Upper lobe of right lung (tissue), 1 donor: ENCODE data around the gene STAT6. TPM values are rescaled to one million over a fixed set of nuclear protein-coding genes. Genes with fewer than 3 reads are reported as not detected.
A peak's percentile ranks its signal among the peaks of the same experiment; 100 is the strongest.

ENCODE experiments used
- ATAC-seq: fragments of 200-7000 bp; cut with Tn5 transposase; one replicate; pipeline ENCODE4 v1.9.1; 2020; ENCODE audit warnings: mild to moderate bottlenecking, moderate library complexity
- DNase-seq: peaks from one replicate; pipeline ENCODE4 v3.0.0-alpha.2; 2020
- H3K27ac ChIP-seq: fragments of 200-600 bp; one replicate; pipeline ENCODE4 v1.8.0; 2022
- H3K27me3 ChIP-seq: fragments of 200-600 bp; one replicate; pipeline ENCODE4 v1.8.0; 2022; ENCODE audit warnings: mild to moderate bottlenecking
- H3K36me3 ChIP-seq: fragments of 200-600 bp; one replicate; pipeline ENCODE4 v1.8.0; 2022
- H3K4me1 ChIP-seq: fragments of 200-600 bp; one replicate; pipeline ENCODE4 v1.8.0; 2022
- H3K4me3 ChIP-seq: fragments of 200-600 bp; one replicate; pipeline ENCODE4 v1.8.0; 2022; ENCODE audit warnings: mild to moderate bottlenecking
- H3K9me3 ChIP-seq: fragments of 200-600 bp; one replicate; pipeline ENCODE4 v1.8.0; 2022
- intact Hi-C: fragments of 100-400 bp; cut with DNase I; formaldehyde crosslinking; loops from one replicate; pipeline ENCODE4 v1.11.0; 2022
- total RNA-seq: library from RNA; stranded (reverse); fragmentation: NEBNext Ultra II Directional; extraction: Animal tissue kit (Norgen Biotek cat#: 25700); gene quantifications from one replicate; pipeline ENCODE4 v1.2.1, GENCODE V29; 2021
- TF ChIP-seq, protein P1 (sequence below): fragments of 200-600 bp; IDR thresholded peaks from one replicate; pipeline ENCODE4 v1.8.0; 2022; ENCODE audit warnings: antibody characterized with exemption
- donor health status: DM: no; HTN: yes; CAD: no; lungs with severe emphysema.

STAT6 gene
- total RNA-seq, 1 donor from 2014 or later = 230 TPM

DNA sequence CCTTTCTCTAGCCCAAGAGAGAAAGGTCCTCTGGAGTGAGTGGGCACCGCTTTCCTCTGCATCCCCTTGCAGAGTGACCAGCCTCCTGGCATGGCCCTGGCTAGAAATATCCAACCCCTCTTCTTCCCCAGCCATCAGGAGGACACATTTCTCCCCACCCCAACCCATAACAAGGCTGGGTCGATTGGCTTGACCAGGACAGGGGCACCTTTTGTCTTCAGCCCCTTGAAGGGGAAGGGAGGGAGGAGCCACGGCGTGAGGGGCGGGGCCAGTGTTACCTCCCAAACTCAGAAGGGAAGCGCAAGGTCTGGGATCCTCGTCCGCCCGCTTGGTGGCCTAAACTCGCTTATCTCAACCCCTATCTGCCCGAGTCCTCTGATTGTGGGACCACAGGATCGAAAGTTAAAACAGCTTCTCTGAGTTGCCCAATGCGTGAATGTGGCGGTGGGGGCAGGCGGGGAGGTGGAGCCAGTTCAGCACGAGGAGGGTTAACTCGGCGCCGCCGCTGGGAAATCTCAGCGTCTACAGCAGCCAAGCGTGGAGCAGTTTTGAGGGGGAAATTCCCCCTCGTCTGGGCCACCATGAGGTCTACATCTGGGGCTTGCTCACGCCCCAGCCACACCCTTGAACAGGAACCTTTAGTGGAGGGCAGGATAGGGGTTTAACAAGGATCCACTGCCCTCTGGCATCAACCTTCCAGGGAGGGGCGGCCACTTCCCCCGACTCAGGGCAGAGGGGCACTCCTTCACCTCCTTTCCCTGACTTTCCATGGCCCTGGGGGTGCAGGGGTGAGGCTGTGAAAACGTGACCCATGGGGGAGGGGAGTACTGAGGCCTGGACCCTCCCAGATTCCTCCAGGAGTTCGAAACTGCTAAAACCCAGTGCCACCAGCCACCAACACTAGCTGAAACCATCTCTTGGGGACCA is 795 bp downstream of the STAT6 start:
- peak; percentile 87 for DNase-seq
- Histone ChIP-seq H3K4me1 (peaks cover 31% of the 10 kb centered on the region), H3K9me3 (no peaks in the 10 kb centered on the region), H3K27ac (peak overlapping the region; percentile 99), H3K4me3 (peak overlapping the region; percentile 96), H3K36me3 (peaks cover 39% of the 10 kb centered on the region), H3K27me3 (no peaks in the 10 kb centered on the region)
- intact Hi-C loops = no loop called here
- TF ChIP-seq, protein P1, sequence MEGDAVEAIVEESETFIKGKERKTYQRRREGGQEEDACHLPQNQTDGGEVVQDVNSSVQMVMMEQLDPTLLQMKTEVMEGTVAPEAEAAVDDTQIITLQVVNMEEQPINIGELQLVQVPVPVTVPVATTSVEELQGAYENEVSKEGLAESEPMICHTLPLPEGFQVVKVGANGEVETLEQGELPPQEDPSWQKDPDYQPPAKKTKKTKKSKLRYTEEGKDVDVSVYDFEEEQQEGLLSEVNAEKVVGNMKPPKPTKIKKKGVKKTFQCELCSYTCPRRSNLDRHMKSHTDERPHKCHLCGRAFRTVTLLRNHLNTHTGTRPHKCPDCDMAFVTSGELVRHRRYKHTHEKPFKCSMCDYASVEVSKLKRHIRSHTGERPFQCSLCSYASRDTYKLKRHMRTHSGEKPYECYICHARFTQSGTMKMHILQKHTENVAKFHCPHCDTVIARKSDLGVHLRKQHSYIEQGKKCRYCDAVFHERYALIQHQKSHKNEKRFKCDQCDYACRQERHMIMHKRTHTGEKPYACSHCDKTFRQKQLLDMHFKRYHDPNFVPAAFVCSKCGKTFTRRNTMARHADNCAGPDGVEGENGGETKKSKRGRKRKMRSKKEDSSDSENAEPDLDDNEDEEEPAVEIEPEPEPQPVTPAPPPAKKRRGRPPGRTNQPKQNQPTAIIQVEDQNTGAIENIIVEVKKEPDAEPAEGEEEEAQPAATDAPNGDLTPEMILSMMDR = no peak
- peak; percentile 30 for ATAC-seq

DNA sequence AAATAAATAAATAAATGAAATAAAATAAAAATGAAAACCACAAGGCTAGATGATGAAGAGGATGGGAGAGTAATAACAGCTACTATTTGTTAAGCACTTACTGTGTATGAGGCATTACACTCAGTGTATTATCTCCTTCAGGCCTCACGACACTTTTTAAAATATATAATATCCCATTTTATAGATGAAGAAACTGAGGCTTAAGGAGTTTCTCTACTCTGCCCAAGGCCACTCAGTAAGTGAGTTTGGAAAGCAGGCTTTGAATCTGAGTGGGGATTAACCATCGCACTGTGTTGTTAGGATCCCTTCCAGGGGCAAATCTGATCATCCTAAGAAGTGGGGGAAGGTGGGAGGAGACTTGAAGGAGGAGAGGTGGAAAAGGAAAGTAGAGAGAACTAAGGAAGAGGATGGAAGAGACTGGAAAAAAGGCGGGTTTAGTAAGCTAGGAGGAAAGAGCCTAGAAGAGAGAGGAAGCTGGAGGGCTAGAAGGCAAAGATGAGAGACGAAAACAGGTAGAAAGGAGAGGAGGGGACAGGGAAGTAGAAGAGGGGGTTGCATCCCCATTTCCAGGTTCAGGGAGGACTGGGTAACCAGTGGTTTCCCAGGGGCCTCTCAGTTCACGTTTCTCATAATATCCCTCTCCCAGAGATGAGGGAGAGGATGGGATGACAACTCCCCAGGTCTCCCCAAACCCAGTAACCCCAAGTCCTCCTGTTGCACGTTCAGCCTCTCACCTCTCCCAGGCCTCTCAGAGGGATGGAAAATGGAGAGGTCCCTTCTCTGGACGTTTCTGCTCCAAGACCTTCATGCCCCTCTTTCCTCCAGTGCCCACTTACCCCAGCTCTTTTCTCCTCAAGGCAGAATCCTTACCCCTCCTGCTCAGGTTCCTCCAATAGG is 1.7 kb downstream of the STAT6 start:
- TF ChIP-seq, protein P1 = no peak
- ATAC-seq = no peak
- Histone ChIP-seq H3K4me1 (peaks cover 31% of the 10 kb centered on the region), H3K4me3 (peak overlapping the region; percentile 96), H3K36me3 (peaks cover 48% of the 10 kb centered on the region), H3K9me3 (no peaks in the 10 kb centered on the region), H3K27ac (peak overlapping the region; percentile 99), H3K27me3 (no peaks in the 10 kb centered on the region)
- intact Hi-C loops = loop anchor here (5.0 kb wide), 1 partner anchor 37 kb away; no protein-coding TSS in a partner anchor
- DNase-seq = no peak

DNA sequence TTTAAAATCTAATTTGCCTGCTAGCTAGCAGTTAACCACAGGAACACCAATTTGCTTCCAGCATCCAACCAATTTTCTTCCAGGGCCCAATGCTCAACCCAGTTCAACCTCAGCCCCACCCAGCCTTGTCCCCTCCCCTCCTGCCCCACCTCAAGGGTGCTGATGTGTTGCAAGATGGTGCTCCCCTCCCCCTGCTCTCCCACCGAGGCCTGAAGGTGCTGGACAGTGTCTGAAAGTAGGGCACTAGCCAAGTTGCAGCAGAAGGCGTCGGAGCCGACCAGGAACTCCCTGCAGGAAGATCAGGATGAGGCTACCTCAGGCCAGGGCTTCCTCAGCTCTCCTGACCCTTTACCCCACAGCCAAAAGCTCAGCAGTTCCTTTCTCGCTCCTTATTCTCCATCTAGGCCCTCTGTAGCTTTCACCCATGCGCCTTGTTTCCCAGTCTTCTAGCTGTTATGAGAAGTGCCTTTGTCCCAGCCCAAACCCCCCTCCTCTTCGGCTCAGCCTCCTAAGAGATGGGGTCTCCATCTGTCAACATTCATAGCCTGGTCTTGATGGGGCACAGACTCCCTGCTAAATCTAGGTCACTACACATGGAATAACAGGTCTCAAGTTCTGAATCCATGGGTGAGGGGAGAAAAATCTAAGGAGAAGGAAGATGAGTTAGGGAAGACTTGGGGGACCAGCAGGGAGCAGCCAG is 3.6 kb downstream of the STAT6 start:
- no peak overlapping the region for H3K27ac ChIP-seq
- no peaks in the 10 kb centered on the region for H3K27me3 ChIP-seq
- no peak overlapping the region for H3K4me3 ChIP-seq
- intact Hi-C loops = loop anchor here (5.0 kb wide), 1 partner anchor 35 kb away; no protein-coding TSS in a partner anchor
- peaks cover 27% of the 10 kb centered on the region for H3K4me1 ChIP-seq
- TF ChIP-seq, protein P1 = no peak
- H3K36me3 ChIP-seq = peaks cover 63% of the 10 kb centered on the region
- H3K9me3 ChIP-seq = no peaks in the 10 kb centered on the region
- no peak for DNase-seq
- ATAC-seq = no peak

DNA sequence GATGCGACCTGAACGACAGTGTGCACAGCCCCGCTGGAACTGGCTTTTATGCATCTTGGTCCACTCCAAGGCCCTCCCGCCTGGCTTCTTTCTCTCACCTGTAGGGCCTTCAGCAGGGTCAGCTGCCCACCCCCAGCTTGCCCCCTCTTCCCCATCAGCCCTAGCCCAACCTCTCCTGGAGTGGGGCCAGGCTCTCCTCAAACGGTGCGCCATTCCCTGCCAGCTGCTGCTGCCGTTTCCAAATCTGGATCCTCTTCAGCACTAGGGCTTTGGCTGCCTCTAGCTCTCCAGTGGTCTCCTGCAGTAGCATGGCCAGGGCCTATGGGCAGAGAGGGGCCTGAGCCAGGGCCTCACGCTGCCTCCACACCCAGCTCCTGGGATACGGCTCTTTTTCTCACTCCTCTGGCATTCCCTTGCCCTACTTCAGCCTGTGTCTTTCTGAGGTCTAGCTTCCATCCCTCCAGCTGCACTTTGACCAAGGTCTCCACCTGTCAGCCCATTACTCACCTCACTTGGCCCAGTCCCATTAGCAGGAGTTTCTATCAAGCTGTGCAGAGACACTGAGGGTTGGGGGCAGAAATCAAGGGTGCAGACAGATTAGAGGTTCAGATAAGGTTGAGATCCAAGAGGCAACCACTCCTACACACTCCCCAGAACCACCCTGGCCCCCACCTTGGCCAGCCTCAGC is 5.0 kb downstream of the STAT6 start:
- Histone ChIP-seq H3K4me1 (peaks cover 24% of the 10 kb centered on the region), H3K9me3 (no peaks in the 10 kb centered on the region), H3K27me3 (no peaks in the 10 kb centered on the region), H3K36me3 (peaks cover 74% of the 10 kb centered on the region), H3K4me3 (no peak overlapping the region), H3K27ac (no peak overlapping the region)
- intact Hi-C loops = loop anchor here (5.0 kb wide), 1 partner anchor 34 kb away; no protein-coding TSS in a partner anchor
- ATAC-seq (no peak), DNase-seq (no peak)
- TF ChIP-seq, protein P1 = no peak
